GM18873 (cell line): ENCODE results near the gene CHST8.
"Not testable (repeated sequence)": the region's sequence is repeated elsewhere in the genome, so short reads cannot be mapped to it uniquely, and the experiment has no call there.

ENCODE experiments used
- ATAC-seq: cut with Tn5 transposase; IDR thresholded peaks from one replicate; pipeline ENCODE4 v1.9.1; 2021; ENCODE audit warnings: mild to moderate bottlenecking, moderate library complexity, moderate number of reproducible peaks; ENCODE audit not compliant: unreplicated experiment, low FRiP score

CHST8 gene

GRCh38 chr19:33621811-33622504, at the start of gene CHST8:
Gene CHST8 (plus strand): TSS chr19:33621953. CDS start chr19:33689262, 67,309 bp downstream.
- no peak for ATAC-seq

GRCh38 chr19:33572929-33573328, 48.8 kb upstream of the CHST8 start:
- no peak for ATAC-seq

- ATAC-seq, result no peak
Measured at GRCh38 chr19:33574824-33575223, 46.9 kb upstream of the CHST8 start.

- no peak for ATAC-seq
Measured at GRCh38 chr19:33578697-33579096, 43.1 kb upstream of the CHST8 start.

- no peak for ATAC-seq
Measured at GRCh38 chr19:33580026-33580644, 41.6 kb upstream of the CHST8 start.

GRCh38 chr19:33580645-33581037, 41.1 kb upstream of the CHST8 start:
- no peak for ATAC-seq

- no peak for ATAC-seq
Measured at GRCh38 chr19:33582914-33583313, 38.8 kb upstream of the CHST8 start.

GRCh38 chr19:33587150-33587549, 34.6 kb upstream of the CHST8 start:
- ATAC-seq, result no peak

- no peak for ATAC-seq
Measured at GRCh38 chr19:33590224-33590623, 31.5 kb upstream of the CHST8 start.

GRCh38 chr19:33595783-33596182, 26.0 kb upstream of the CHST8 start:
- no peak for ATAC-seq

GRCh38 chr19:33601583-33601982, 20.2 kb upstream of the CHST8 start:
- no peak for ATAC-seq

GRCh38 chr19:33602576-33603204, 19.1 kb upstream of the CHST8 start:
- no peak for ATAC-seq

- no peak for ATAC-seq
Measured at GRCh38 chr19:33603377-33603776, 18.4 kb upstream of the CHST8 start.

- ATAC-seq, result no peak
Measured at GRCh38 chr19:33604651-33605050, 17.1 kb upstream of the CHST8 start.

- ATAC-seq, result not testable (repeated sequence)
Measured at GRCh38 chr19:33605803-33606295, 15.9 kb upstream of the CHST8 start.

GRCh38 chr19:33606556-33606955, 15.2 kb upstream of the CHST8 start:
- no peak for ATAC-seq

GRCh38 chr19:33609353-33609752, 12.4 kb upstream of the CHST8 start:
- ATAC-seq, result no peak

- ATAC-seq, result no peak
Measured at GRCh38 chr19:33610588-33610987, 11.2 kb upstream of the CHST8 start.

- no peak for ATAC-seq
Measured at GRCh38 chr19:33612928-33613619, 8.7 kb upstream of the CHST8 start.

- no peak for ATAC-seq
Measured at GRCh38 chr19:33613620-33614000, 8.1 kb upstream of the CHST8 start.

- ATAC-seq, result no peak
Measured at GRCh38 chr19:33616346-33616745, 5.4 kb upstream of the CHST8 start.
